DND-41 (cell line): ENCODE results near the gene TUBG1.

Experiments used
- ATAC-seq: fragments of 200-7000 bp; cut with Tn5 transposase; 3 replicates; pipeline ENCODE4 v1.9.1; 2021; ENCODE audit warnings: low read depth; ENCODE audit not compliant: insufficient read depth
- DNase-seq: peaks from one replicate; pipeline ENCODE4 v3.0.0-alpha.2; 2020
- H2AFZ ChIP-seq: 2 replicates; pipeline ENCODE4 v1.6.0; 2012; ENCODE audit warnings: low read depth, low read length
- H3K27ac ChIP-seq: 2 replicates; pipeline ENCODE4 v1.5.1; 2012; ENCODE audit warnings: low read length, inconsistent platforms
- H3K27me3 ChIP-seq: fragments of 200-600 bp; sonication (generic); 2 replicates; pipeline ENCODE4 v1.6.0; 2012; ENCODE audit warnings: low read length, mild to moderate bottlenecking, inconsistent platforms; ENCODE audit not compliant: insufficient read depth, poor library complexity
- H3K36me3 ChIP-seq: 2 replicates; pipeline ENCODE4 v1.5.1; 2012; ENCODE audit warnings: low read length, inconsistent platforms; ENCODE audit not compliant: insufficient read depth
- H3K4me1 ChIP-seq: 2 replicates; pipeline ENCODE4 v1.5.1; 2012; ENCODE audit warnings: mild to moderate bottlenecking, low read length; ENCODE audit not compliant: insufficient read depth
- H3K4me2 ChIP-seq: 2 replicates; pipeline ENCODE4 v1.6.0; 2012; ENCODE audit warnings: mild to moderate bottlenecking, moderate library complexity, low read length, inconsistent platforms; ENCODE audit not compliant: insufficient read depth
- H3K4me3 ChIP-seq, 2 experiments: fragments of 200-600 bp in 1 of 2; shearing (Covaris generic) in 1 of 2; 2 replicates each; pipeline ENCODE4 v1.5.1; 2012 to 2016; ENCODE audit warnings: inconsistent platforms in 2 of 2, low read length in 2 of 2, mild to moderate bottlenecking in 2 of 2, low read depth in 1 of 2, moderate library complexity in 1 of 2
- H3K79me2 ChIP-seq: 2 replicates; pipeline ENCODE4 v1.6.0; 2012; ENCODE audit warnings: low read length, inconsistent platforms; ENCODE audit not compliant: insufficient read depth
- H3K9ac ChIP-seq: 2 replicates; pipeline ENCODE4 v1.6.0; 2012; ENCODE audit warnings: low read depth, mild to moderate bottlenecking, inconsistent platforms, low read length, moderate library complexity
- H3K9me3 ChIP-seq: 2 replicates; pipeline ENCODE4 v1.5.1; 2012; ENCODE audit warnings: low read length, moderate library complexity, mild to moderate bottlenecking, inconsistent platforms; ENCODE audit not compliant: insufficient read depth, severe bottlenecking
- H4K20me1 ChIP-seq: 2 replicates; pipeline ENCODE4 v1.6.0; 2012; ENCODE audit warnings: low read length; ENCODE audit not compliant: insufficient read depth
- EZH2 ChIP-seq: IDR thresholded peaks from 3 replicates; pipeline ENCODE4 v1.6.1; 2012; ENCODE audit warnings: borderline replicate concordance, low read depth, mild to moderate bottlenecking, moderate library complexity, low read length, inconsistent platforms; ENCODE audit not compliant: severe bottlenecking
- TF ChIP-seq, protein P1 (sequence below): IDR thresholded peaks from 2 replicates; pipeline ENCODE4 v1.5.1; 2012; ENCODE audit warnings: borderline replicate concordance, low read length, moderate library complexity, mild to moderate bottlenecking; ENCODE audit not compliant: poor library complexity, severe bottlenecking; ENCODE audit errors: extremely low read depth

The TUBG1 gene

DNA sequence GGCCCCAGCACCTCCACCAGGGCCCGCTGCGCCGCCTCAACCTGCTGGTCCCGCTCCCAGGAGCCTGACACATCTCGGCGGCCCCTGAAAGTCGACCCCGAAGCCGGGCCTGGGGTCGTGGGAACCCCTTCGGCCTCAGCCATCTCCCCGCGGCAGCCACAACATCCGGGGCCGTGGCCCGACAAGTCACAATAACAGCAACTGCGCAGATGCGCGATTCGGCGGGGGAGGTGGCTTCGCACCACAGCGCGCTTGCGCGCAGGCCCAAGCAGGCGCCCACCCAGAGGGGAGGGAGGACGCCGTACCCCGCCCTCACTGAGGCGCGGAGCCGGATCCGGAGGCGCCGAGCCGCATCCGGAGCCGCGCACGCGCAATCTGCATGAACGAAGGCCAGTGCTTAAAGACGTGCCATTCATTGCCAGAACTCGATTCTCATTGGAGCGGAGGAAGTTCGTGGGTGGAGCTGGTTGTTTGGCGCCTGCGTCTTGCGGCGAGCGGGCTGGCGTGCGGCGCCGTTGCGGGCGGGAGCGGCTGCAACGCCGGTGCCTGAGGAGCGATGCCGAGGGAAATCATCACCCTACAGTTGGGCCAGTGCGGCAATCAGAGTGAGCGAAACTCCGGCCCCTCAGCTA is at the start of gene TUBG1, which contains the start of gene RETREG3:
Gene TUBG1, plus strand, starts transcription at position 502 of the 632 bp plus-strand sequence. Its CDS starts 55 bp downstream, at position 557.
Gene RETREG3, minus strand, starts transcription at position 193 of the 632 bp plus-strand sequence. Its CDS starts 50 bp downstream, at position 143.
- Histone ChIP-seq H2AFZ (peak within 1 kb of the TSS; percentile 81), H3K4me2 (peak within 1 kb of the TSS; percentile 71), H3K4me3 (peak within 1 kb of the TSS; percentile 75 to 89)

DNA sequence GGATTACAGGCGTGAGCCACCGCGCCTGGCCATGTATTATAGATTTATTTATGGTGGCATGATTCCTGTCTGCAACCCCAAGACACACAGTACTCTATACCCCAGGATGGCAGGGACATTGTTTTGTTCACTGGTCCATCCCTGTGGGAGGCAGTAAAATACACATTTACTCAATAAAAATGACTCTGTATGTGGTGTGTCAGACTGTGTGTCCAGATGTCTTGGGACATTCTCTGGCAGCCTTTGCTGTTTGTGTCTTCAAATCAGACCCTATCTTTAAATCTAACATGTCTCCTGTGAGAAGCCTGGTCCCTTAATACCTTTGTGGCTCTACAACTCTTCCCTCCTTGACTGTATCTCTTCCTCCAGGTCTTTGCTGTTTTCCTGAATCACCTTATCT is 49.2 kb upstream of the TUBG1 start:
- no peak overlapping the region for H3K4me2 ChIP-seq
- peaks cover 44% of the 10 kb centered on the region for H3K4me1 ChIP-seq
- no peaks in the 10 kb centered on the region for H3K27me3 ChIP-seq
- peaks cover 36% of the 10 kb centered on the region for H3K79me2 ChIP-seq
- no peaks in the 10 kb centered on the region for H3K9me3 ChIP-seq
- no peak overlapping the region for H3K4me3 ChIP-seq
- no peak for DNase-seq
- peaks cover 28% of the 10 kb centered on the region for H3K36me3 ChIP-seq
- H3K9ac ChIP-seq, result no peak overlapping the region
- TF ChIP-seq, protein P1, sequence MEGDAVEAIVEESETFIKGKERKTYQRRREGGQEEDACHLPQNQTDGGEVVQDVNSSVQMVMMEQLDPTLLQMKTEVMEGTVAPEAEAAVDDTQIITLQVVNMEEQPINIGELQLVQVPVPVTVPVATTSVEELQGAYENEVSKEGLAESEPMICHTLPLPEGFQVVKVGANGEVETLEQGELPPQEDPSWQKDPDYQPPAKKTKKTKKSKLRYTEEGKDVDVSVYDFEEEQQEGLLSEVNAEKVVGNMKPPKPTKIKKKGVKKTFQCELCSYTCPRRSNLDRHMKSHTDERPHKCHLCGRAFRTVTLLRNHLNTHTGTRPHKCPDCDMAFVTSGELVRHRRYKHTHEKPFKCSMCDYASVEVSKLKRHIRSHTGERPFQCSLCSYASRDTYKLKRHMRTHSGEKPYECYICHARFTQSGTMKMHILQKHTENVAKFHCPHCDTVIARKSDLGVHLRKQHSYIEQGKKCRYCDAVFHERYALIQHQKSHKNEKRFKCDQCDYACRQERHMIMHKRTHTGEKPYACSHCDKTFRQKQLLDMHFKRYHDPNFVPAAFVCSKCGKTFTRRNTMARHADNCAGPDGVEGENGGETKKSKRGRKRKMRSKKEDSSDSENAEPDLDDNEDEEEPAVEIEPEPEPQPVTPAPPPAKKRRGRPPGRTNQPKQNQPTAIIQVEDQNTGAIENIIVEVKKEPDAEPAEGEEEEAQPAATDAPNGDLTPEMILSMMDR, result no peak
- no peak for TF ChIP-seq EZH2
- no peak overlapping the region for H3K27ac ChIP-seq
- H4K20me1 ChIP-seq, result peaks cover 9% of the 10 kb centered on the region; the same call in 1 of the 2 replicates
- ATAC-seq, result no peak
- H2AFZ ChIP-seq, result no peak overlapping the region

More for the DNA sequence above, at the start of gene TUBG1, which contains the start of gene RETREG3:
- H3K4me1 ChIP-seq, result peaks cover 35% of the 10 kb centered on the region
- peaks cover 60% of the 10 kb centered on the region for H3K79me2 ChIP-seq
- TF ChIP-seq EZH2, result no peak
- TF ChIP-seq, protein P1, result peak; percentile 47
- no peaks in the 10 kb centered on the region for H3K27me3 ChIP-seq
- H4K20me1 ChIP-seq, result peaks cover 13% of the 10 kb centered on the region
- no peaks in the 10 kb centered on the region for H3K9me3 ChIP-seq
- peak; percentile 91 for ATAC-seq
- DNase-seq, result peak; percentile 99
- H3K27ac ChIP-seq, result peak within 1 kb of the TSS; percentile 87
- peaks cover 38% of the 10 kb centered on the region for H3K36me3 ChIP-seq
- H3K9ac ChIP-seq, result peak within 1 kb of the TSS; percentile 76

DNA sequence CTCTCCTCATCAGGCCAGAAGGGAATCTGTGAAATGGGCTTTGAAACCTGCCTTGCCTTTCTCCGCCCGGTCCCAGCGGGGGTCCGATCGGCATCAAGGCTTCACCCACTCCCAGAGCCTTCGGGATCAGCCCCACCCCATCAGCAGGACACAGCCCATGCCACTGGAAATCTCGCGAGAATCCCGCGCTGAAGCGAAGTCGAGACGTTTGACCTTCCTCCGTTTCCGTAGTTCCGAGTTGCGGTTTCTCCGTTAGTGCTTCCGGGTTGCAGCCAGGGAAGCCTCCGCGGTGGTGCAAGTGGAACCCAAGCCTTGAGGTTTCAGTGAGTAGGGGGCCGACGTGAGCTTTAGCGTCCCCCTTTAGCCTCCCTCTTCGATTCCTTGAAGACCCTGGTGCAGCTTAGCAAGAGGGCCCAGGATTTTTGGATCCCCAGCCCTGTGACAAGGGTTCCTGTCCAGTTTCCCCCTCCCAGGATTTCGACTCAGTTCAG is 47.5 kb upstream of the TUBG1 start, which contains the start of gene COASY:
Gene COASY, plus strand, starts transcription at position 252 of the 491 bp plus-strand sequence. CDS start 475 bp downstream, outside the sequence.
- ATAC-seq (peak; percentile 77), DNase-seq (peak; percentile 97)
- H3K9ac ChIP-seq, result peak within 1 kb of the TSS; percentile 82
- peaks cover 9% of the 10 kb centered on the region; the same call in 1 of the 2 replicates for H4K20me1 ChIP-seq
- H2AFZ ChIP-seq, result peak within 1 kb of the TSS; percentile 84
- peaks cover 52% of the 10 kb centered on the region for H3K4me1 ChIP-seq
- H3K9me3 ChIP-seq, result no peaks in the 10 kb centered on the region
- TF ChIP-seq EZH2, result no peak
- TF ChIP-seq, protein P1, result no peak
- H3K36me3 ChIP-seq, result peaks cover 43% of the 10 kb centered on the region
- H3K79me2 ChIP-seq, result peaks cover 41% of the 10 kb centered on the region
- H3K4me3 ChIP-seq, result peak within 1 kb of the TSS; percentile 65 to 75
- no peaks in the 10 kb centered on the region for H3K27me3 ChIP-seq
- H3K27ac ChIP-seq, result peak within 1 kb of the TSS; percentile 90
- H3K4me2 ChIP-seq, result peak within 1 kb of the TSS; percentile 100
